ENCODE measurements around the gene DUS2. TPM values are rescaled to one million over a fixed set of nuclear protein-coding genes. Genes with fewer than 3 reads are reported as not detected.

Gene DUS2
- total RNA-seq, 1 experiment from 2014 or later: 27.3 TPM

DNA sequence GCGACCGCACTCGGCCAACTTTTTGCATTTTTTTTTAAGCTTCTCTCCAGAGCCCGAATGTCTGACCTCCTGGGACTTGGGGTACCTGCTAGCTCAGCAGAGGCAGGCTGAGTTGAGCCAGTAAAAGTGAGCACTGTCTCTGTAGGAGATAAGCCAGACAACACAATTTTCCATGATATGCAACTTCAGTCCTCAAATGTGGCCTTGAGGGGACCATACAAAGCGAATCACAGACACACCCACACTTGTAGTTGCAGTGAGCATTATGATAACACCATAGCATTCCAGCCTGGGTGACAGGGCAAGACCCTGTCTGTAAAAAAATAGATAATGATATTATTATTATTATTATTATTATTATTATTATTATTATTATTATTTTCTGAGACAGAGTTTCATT lies 26.4 kb upstream of the DUS2 start:
- intact Hi-C loops (cut with micrococcal nuclease): no loop called here
- H3K9me3 ChIP-seq (ENCODE audit: control insufficient read depth in 1 of 2, insufficient read depth in 1 of 2, low read depth in 1 of 2, low read length in 2 of 2): no peaks in the 10 kb centered on the region
- CTCF ChIA-PET: no interaction called here
- TF ChIP-seq TCF7L2 (IDR thresholded peaks at IDR 0.05; ENCODE audit: borderline replicate concordance, extremely low read depth, insufficient read depth, insufficient read length) (no peak), FOSL1 (IDR thresholded peaks at IDR 0.05; ENCODE audit: low read depth) (no peak), POLR2AphosphoS5 (IDR thresholded peaks at IDR 0.05; ENCODE audit: low read depth, low read length) (no peak), SRF (IDR thresholded peaks at IDR 0.05; ENCODE audit: low read depth) (no peak), EZH2phosphoT487 (IDR thresholded peaks at IDR 0.05; ENCODE audit: borderline replicate concordance) (no peak), SIN3A (IDR thresholded peaks at IDR 0.05; ENCODE audit: low read depth) (no peak), REST (IDR thresholded peaks at IDR 0.05; ENCODE audit: low read depth) (no peak), EZH2 (IDR thresholded peaks at IDR 0.05) (no peak), YY1 (IDR thresholded peaks at IDR 0.05; ENCODE audit: extremely low read depth, insufficient replicate concordance, low read depth, low read length) (no peak), ATF3 (IDR thresholded peaks at IDR 0.05) (no peak), ELF1 (IDR thresholded peaks at IDR 0.05; ENCODE audit: borderline replicate concordance, low read depth) (no peak), RAD21 (IDR thresholded peaks at IDR 0.05; ENCODE audit: low read depth) (no peak), SP1 (IDR thresholded peaks at IDR 0.05; ENCODE audit: low read depth) (no peak), ZNF274 (IDR thresholded peaks at IDR 0.05; ENCODE audit: low read depth, low read length) (no peak), POLR2A (IDR thresholded peaks at IDR 0.05; ENCODE audit: borderline replicate concordance, extremely low read depth, insufficient read depth, insufficient read length) (no peak)
- TF ChIP-seq, protein P1, sequence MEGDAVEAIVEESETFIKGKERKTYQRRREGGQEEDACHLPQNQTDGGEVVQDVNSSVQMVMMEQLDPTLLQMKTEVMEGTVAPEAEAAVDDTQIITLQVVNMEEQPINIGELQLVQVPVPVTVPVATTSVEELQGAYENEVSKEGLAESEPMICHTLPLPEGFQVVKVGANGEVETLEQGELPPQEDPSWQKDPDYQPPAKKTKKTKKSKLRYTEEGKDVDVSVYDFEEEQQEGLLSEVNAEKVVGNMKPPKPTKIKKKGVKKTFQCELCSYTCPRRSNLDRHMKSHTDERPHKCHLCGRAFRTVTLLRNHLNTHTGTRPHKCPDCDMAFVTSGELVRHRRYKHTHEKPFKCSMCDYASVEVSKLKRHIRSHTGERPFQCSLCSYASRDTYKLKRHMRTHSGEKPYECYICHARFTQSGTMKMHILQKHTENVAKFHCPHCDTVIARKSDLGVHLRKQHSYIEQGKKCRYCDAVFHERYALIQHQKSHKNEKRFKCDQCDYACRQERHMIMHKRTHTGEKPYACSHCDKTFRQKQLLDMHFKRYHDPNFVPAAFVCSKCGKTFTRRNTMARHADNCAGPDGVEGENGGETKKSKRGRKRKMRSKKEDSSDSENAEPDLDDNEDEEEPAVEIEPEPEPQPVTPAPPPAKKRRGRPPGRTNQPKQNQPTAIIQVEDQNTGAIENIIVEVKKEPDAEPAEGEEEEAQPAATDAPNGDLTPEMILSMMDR (IDR thresholded peaks at IDR 0.05 in 2 of 3, conservative IDR thresholded peaks at IDR 0.05 in 1 of 3; ENCODE audit: borderline replicate concordance in 1 of 3, insufficient read depth in 1 of 3, low read depth in 2 of 3, low read length in 2 of 3): no peak
- TF ChIP-seq, protein P2, sequence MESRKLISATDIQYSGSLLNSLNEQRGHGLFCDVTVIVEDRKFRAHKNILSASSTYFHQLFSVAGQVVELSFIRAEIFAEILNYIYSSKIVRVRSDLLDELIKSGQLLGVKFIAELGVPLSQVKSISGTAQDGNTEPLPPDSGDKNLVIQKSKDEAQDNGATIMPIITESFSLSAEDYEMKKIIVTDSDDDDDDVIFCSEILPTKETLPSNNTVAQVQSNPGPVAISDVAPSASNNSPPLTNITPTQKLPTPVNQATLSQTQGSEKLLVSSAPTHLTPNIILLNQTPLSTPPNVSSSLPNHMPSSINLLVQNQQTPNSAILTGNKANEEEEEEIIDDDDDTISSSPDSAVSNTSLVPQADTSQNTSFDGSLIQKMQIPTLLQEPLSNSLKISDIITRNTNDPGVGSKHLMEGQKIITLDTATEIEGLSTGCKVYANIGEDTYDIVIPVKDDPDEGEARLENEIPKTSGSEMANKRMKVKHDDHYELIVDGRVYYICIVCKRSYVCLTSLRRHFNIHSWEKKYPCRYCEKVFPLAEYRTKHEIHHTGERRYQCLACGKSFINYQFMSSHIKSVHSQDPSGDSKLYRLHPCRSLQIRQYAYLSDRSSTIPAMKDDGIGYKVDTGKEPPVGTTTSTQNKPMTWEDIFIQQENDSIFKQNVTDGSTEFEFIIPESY (IDR thresholded peaks at IDR 0.05; ENCODE audit: extremely low read depth, insufficient replicate concordance, low read length): no peak
- TF ChIP-seq, protein P3, sequence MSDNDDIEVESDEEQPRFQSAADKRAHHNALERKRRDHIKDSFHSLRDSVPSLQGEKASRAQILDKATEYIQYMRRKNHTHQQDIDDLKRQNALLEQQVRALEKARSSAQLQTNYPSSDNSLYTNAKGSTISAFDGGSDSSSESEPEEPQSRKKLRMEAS (IDR thresholded peaks at IDR 0.05): no peak
- no peak overlapping the region for H2AFZ ChIP-seq (ENCODE audit: low read depth, low read length, poor library complexity, severe bottlenecking)
- no peaks in the 10 kb centered on the region for H3K36me3 ChIP-seq (ENCODE audit: control insufficient read depth in 1 of 2, insufficient read depth in 2 of 2, low read length in 2 of 2)
- no peak for ATAC-seq
- POLR2A ChIA-PET: no interaction called here
- H3K27ac ChIP-seq (ENCODE audit: low read depth, low read length): no peak overlapping the region
- no peaks in the 10 kb centered on the region for H3K9me2 ChIP-seq (ENCODE audit: insufficient read depth)
- H4K20me1 ChIP-seq (ENCODE audit: insufficient read depth): no peaks in the 10 kb centered on the region
- RAD21 ChIA-PET (ENCODE audit: low non-redundant PET in 1 of 2, low total read pairs in 2 of 2, uncharacterized antibody in 2 of 2, unreplicated experiment in 2 of 2): no interaction called here
- DNase-seq (ENCODE audit: low read depth, low spot score): no peak
- no TSS peak for BruUV-seq (replicated peaks)
- H3K4me1 ChIP-seq (ENCODE audit: control insufficient read depth in 1 of 2, insufficient read depth in 2 of 2, low read length in 2 of 2): peaks cover 5 to 20% of the 10 kb centered on the region in 2 experiments; a peak in 3 of 4 replicates
- no peaks in the 10 kb centered on the region for H3K27me3 ChIP-seq (ENCODE audit: insufficient read depth, low read length)
- no peaks in the 10 kb centered on the region for H3K79me2 ChIP-seq (ENCODE audit: insufficient read depth, low read length)
- no peak overlapping the region for H3K4me3 ChIP-seq (replicated peaks in 1 of 2; ENCODE audit: low read depth in 1 of 2, low read length in 2 of 2)
- H3K9ac ChIP-seq (ENCODE audit: low read length): no peak overlapping the region
- no peak overlapping the region for H3K4me2 ChIP-seq (ENCODE audit: low read length)

Measured in HCT116 (cell line).